Stimulated activated CD8-positive, alpha-beta memory T cell treated with anti-CD3 and anti-CD28 coated beads, Interleukin-7, amount 100 ng/mL, for 4 hours (primary cell): ENCODE measurements around the gene TEX261.

Experiments used
- DNase-seq, 2 donors: peaks; one replicate each; pipeline ENCODE4 v3.0.0-alpha.2; 2020; ENCODE audit warnings: low read depth in 2 of 2

Gene TEX261

GRCh38 chr2:70936979-70937811 lies 57.5 kb downstream of the TEX261 start:
- no peak for DNase-seq

DNA sequence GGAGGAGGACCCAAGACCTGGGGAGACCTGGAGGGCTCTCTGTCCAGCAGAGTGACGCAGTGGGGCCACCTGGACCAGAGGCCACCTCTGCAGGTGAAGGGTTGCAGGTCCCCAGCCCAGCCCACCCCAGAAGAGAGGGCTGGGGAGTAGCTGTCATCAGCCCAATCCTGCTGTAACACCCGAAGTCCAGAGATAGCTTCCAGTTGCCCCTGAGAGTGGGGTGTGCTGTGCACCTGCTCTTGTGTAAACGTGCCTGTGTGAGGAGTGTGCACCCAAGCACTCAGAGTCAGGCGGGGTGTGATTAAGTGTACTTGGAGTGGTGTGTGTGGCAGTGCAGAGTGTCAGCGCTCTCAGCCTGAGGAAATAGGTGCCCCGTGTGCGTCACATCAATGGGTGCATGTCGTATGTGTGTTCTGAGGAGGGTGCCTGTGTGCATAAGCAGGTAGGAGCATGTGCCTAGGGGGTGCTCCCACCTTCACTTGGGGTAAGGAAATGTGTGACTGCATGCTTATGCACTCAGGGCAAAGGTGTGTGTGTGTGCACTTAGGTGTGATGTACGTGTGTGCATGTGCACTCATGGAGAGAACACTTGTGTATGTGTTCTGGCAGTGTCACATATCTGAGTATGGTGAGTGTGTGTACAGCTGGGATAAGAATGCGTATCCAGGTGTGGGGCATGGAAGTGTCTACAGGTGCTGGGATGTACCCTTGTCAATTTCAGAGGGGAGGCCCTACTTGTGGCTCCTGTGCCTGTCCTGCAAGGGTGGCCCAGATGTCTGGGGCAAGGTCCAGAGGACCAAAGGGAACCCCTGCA lies 58.3 kb downstream of the TEX261 start:
- no peak for DNase-seq
